CD4-positive, alpha-beta T cell treated with Interleukin-15 for 1 hour (primary cell): Measurements from ENCODE around the gene ADAMTS17.

Source experiments
- DNase-seq: peaks from one replicate; pipeline ENCODE4 v3.0.0-alpha.2; 2020

ADAMTS17 gene

GRCh38 chr15:99958426-99959097, 383.2 kb downstream of the ADAMTS17 start:
- no peak for DNase-seq

GRCh38 chr15:99957642-99958013, 384.1 kb downstream of the ADAMTS17 start:
- DNase-seq = no peak

GRCh38 chr15:99956820-99957641, 384.7 kb downstream of the ADAMTS17 start:
- no peak for DNase-seq

- no peak for DNase-seq
These were observed 385.6 kb downstream of the ADAMTS17 start for GRCh38 chr15:99956022-99956775.

GRCh38 chr15:99955532-99955931, 386.2 kb downstream of the ADAMTS17 start:
- DNase-seq = no peak

- no peak for DNase-seq
These were observed 386.6 kb downstream of the ADAMTS17 start for GRCh38 chr15:99955181-99955525.

- DNase-seq = no peak
These were observed 387.2 kb downstream of the ADAMTS17 start for GRCh38 chr15:99954361-99955180.

- no peak for DNase-seq
These were observed 387.9 kb downstream of the ADAMTS17 start for GRCh38 chr15:99953886-99954285.

GRCh38 chr15:99951511-99951910, 390.3 kb downstream of the ADAMTS17 start:
- DNase-seq = no peak

GRCh38 chr15:99944131-99944530, 397.6 kb downstream of the ADAMTS17 start:
- no peak for DNase-seq

- no peak for DNase-seq
These were observed 398.3 kb downstream of the ADAMTS17 start for GRCh38 chr15:99943466-99943865.

GRCh38 chr15:99932676-99933402, 408.9 kb downstream of the ADAMTS17 start:
- no peak for DNase-seq

- no peak for DNase-seq
These were observed 409.8 kb downstream of the ADAMTS17 start for GRCh38 chr15:99931703-99932603.

- no peak for DNase-seq
These were observed 411.1 kb downstream of the ADAMTS17 start for GRCh38 chr15:99930696-99931095.

GRCh38 chr15:99929266-99929665, 412.5 kb downstream of the ADAMTS17 start:
- no peak for DNase-seq

- DNase-seq = peak; percentile 86
These were observed 413.3 kb downstream of the ADAMTS17 start for GRCh38 chr15:99928429-99928981.

GRCh38 chr15:99926532-99926931, 415.2 kb downstream of the ADAMTS17 start:
- peak; percentile 59 for DNase-seq

GRCh38 chr15:99925661-99926461, 415.9 kb downstream of the ADAMTS17 start:
- DNase-seq = peak; percentile 83

- no peak for DNase-seq
These were observed 418.1 kb downstream of the ADAMTS17 start for GRCh38 chr15:99923711-99924110.
